Esophagus squamous epithelium (tissue), 4 donors: ENCODE data around the gene SPNS2.
A peak's percentile ranks its signal among the peaks of the same experiment; 100 is the strongest.

Experiments used
- POLR2A ChIP-seq, 4 donors: fragments of 450-650 bp; IDR thresholded peaks; one replicate each; pipeline ENCODE4 v1.6.1; 2017; ENCODE audit warnings: antibody characterized with exemption in 4 of 4, mild to moderate bottlenecking in 4 of 4, moderate library complexity in 3 of 4
- TF ChIP-seq, protein P1 (sequence below), 6 experiments: fragments of 450-650 bp in 4 of 6; fragments of 200-600 bp in 2 of 6; sonication (generic) in 2 of 6; IDR thresholded peaks; one replicate each; pipeline ENCODE4 v1.5.1; 2016 to 2019; ENCODE audit warnings: antibody characterized with exemption in 6 of 6, mild to moderate bottlenecking in 4 of 6, moderate library complexity in 4 of 6

DNA sequence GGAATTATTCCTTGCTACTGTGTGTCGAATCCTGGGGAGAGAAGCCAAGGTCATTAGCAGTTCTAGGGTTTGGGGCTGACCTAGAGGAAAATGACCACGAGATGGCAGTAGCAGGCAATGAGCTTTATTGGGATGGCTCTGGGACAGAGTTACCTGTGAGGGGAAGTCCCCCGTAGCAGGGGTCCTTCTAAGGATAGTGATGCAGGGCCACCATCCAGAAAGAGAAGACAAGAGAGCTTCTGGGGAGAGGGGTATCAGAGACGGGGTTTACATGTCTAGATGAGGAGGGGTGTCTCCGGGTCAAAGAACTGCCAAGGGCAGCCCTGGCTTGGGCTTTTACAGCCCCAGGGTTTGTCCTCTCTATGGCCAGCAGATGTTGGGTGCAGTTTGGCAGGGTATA lies 68.1 kb downstream of the SPNS2 start:
- TF ChIP-seq, protein P1, sequence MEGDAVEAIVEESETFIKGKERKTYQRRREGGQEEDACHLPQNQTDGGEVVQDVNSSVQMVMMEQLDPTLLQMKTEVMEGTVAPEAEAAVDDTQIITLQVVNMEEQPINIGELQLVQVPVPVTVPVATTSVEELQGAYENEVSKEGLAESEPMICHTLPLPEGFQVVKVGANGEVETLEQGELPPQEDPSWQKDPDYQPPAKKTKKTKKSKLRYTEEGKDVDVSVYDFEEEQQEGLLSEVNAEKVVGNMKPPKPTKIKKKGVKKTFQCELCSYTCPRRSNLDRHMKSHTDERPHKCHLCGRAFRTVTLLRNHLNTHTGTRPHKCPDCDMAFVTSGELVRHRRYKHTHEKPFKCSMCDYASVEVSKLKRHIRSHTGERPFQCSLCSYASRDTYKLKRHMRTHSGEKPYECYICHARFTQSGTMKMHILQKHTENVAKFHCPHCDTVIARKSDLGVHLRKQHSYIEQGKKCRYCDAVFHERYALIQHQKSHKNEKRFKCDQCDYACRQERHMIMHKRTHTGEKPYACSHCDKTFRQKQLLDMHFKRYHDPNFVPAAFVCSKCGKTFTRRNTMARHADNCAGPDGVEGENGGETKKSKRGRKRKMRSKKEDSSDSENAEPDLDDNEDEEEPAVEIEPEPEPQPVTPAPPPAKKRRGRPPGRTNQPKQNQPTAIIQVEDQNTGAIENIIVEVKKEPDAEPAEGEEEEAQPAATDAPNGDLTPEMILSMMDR (IDR thresholded peaks at IDR 0.05), result peak; percentile 45 to 83 (median 68)
- no peak for TF ChIP-seq POLR2A (IDR thresholded peaks at IDR 0.05)
